GM23338 (cell line): ENCODE results near the gene BRSK1. TPM values are rescaled to one million over a fixed set of nuclear protein-coding genes. Genes with fewer than 3 reads are reported as not detected.

ENCODE experiments used
- EZH2 ChIP-seq: fragments of 200-600 bp; sonication (generic); IDR thresholded peaks from one replicate; pipeline ENCODE4 v1.8.0; 2017; ENCODE audit warnings: antibody characterized with exemption, mild to moderate bottlenecking, low read depth; ENCODE audit not compliant: unreplicated experiment
- POLR2AphosphoS5 ChIP-seq: IDR thresholded peaks from 2 replicates; pipeline ENCODE4 v1.6.1; 2016; ENCODE audit warnings: antibody characterized with exemption, low read depth
- ZNF114 ChIP-seq: fragments of 250-450 bp; sonication (Bioruptor Pico); IDR thresholded peaks from 2 replicates; pipeline ENCODE4 v1.5.0; 2020; ENCODE audit warnings: mild to moderate bottlenecking, moderate library complexity
- ZNF331 ChIP-seq: fragments of 250-450 bp; sonication (Bioruptor Pico); IDR thresholded peaks from 2 replicates; pipeline ENCODE4 v1.5.0; 2020; ENCODE audit warnings: low read depth, mild to moderate bottlenecking, moderate library complexity
- ZNF462 ChIP-seq: fragments of 250-450 bp; sonication (Bioruptor Pico); IDR thresholded peaks from 2 replicates; pipeline ENCODE4 v1.5.0; 2020; ENCODE audit warnings: mild to moderate bottlenecking, moderate library complexity
- microRNA-seq: library from miRNA; unstranded; fragments of <30 nt; microRNA quantifications from one replicate; pipeline ENCODE4, GENCODE V29; 2017
- polyA plus RNA-seq: library from polyadenylated mRNA; unstranded; fragments of >200 nt; fragmentation: Nextera tagmentation; extraction: Ambion mirVana; gene quantifications from 2 replicates; pipeline ENCODE4 v1.2.1, GENCODE V29; 2016
- small RNA-seq: library from RNA; depleted of rRNA; stranded (forward); fragments of <200 nt; gene quantifications from one replicate; pipeline ENCODE3, GENCODE V24; 2014; ENCODE audit warnings: low replicate concordance
- total RNA-seq: library from RNA; depleted of rRNA; stranded (reverse); fragments of >200 nt; shearing (Covaris generic); gene quantifications from 2 replicates; pipeline ENCODE4 v1.2.3, GENCODE V29; 2014; rRNA removed

The BRSK1 gene
- total and polyA plus RNA-seq, 2 experiments from 2014 or later: 2.3 to 17.2 TPM

GRCh38 chr19:55360902-55361301, 77.1 kb downstream of the BRSK1 start (continued):
- TF ChIP-seq ZNF462 (no peak), POLR2AphosphoS5 (no peak), EZH2 (no peak), ZNF114 (CRISPR knock-in tag) (no peak), ZNF331 (no peak)

Small RNA genes within 50 kb of the gene (microRNA-seq; reads per million reads assigned to microRNA genes)
- not detected for gene MIR6802
- gene MIR6803: 0.66 reads per million

Small RNA genes within 50 kb of the gene (small RNA-seq; reads per million reads assigned to genes)
- not detected for gene MIR6802
- not detected for gene MIR6803

Other genes with a start within 250 kb of the BRSK1 start
- 0.17 TPM in 1 of 2 replicates, not detected in the other for gene GP6, start 245.7 kb upstream of the BRSK1 start, total RNA-seq
- 1.3 TPM in 2 replicates for gene GP6, start 245.7 kb upstream of the BRSK1 start, polyA plus RNA-seq
- gene RDH13, start 220.8 kb upstream of the BRSK1 start, total RNA-seq: 32.3 and 36.5 TPM in 2 replicates
- gene RDH13, start 220.8 kb upstream of the BRSK1 start, polyA plus RNA-seq: 23.0 and 28.0 TPM in 2 replicates
- 40.6 and 47.5 TPM in 2 replicates for gene EPS8L1, start 208.1 kb upstream of the BRSK1 start, total RNA-seq
- gene EPS8L1, start 208.1 kb upstream of the BRSK1 start, polyA plus RNA-seq: 51.2 and 61.3 TPM in 2 replicates
- 57.4 and 83.9 TPM in 2 replicates for gene PPP1R12C, start 166.4 kb upstream of the BRSK1 start, total RNA-seq
- gene PPP1R12C, start 166.4 kb upstream of the BRSK1 start, polyA plus RNA-seq: 33.2 and 33.3 TPM in 2 replicates
- 51.4 and 59.3 TPM in 2 replicates for gene TNNT1, start 134.8 kb upstream of the BRSK1 start, total RNA-seq
- gene TNNT1, start 134.8 kb upstream of the BRSK1 start, polyA plus RNA-seq: 139 and 150 TPM in 2 replicates
- 21.5 and 27.9 TPM in 2 replicates for gene TNNI3, start 126.3 kb upstream of the BRSK1 start, total RNA-seq
- gene TNNI3, start 126.3 kb upstream of the BRSK1 start, polyA plus RNA-seq: 150 and 153 TPM in 2 replicates
- 5.6 and 8.5 TPM in 2 replicates for gene DNAAF3, start 117.4 kb upstream of the BRSK1 start, total RNA-seq
- gene DNAAF3, start 117.4 kb upstream of the BRSK1 start, polyA plus RNA-seq: 8.8 and 9.0 TPM in 2 replicates
- 0.54 and 2.1 TPM in 2 replicates for gene SYT5, start 103.7 kb upstream of the BRSK1 start, total RNA-seq
- 4.0 and 4.7 TPM in 2 replicates for gene SYT5, start 103.7 kb upstream of the BRSK1 start, polyA plus RNA-seq
- gene PTPRH, start 74.5 kb upstream of the BRSK1 start, total RNA-seq: 0.12 and 2.1 TPM in 2 replicates
- 0.12 and 0.16 TPM in 2 replicates for gene PTPRH, start 74.5 kb upstream of the BRSK1 start, polyA plus RNA-seq
- gene TMEM86B, start 55.2 kb upstream of the BRSK1 start, total RNA-seq: 2.9 and 3.2 TPM in 2 replicates
- 1.1 and 1.7 TPM in 2 replicates for gene TMEM86B, start 55.2 kb upstream of the BRSK1 start, polyA plus RNA-seq
- 62.5 and 70.8 TPM in 2 replicates for gene PPP6R1, start 25.0 kb upstream of the BRSK1 start, total RNA-seq
- 22.2 and 24.9 TPM in 2 replicates for gene PPP6R1, start 25.0 kb upstream of the BRSK1 start, polyA plus RNA-seq
- gene HSPBP1, start 3.9 kb upstream of the BRSK1 start, total RNA-seq: 91.0 and 91.1 TPM in 2 replicates
- gene HSPBP1, start 3.9 kb upstream of the BRSK1 start, polyA plus RNA-seq: 81.9 and 83.6 TPM in 2 replicates
- not detected in 2 replicates for gene TMEM150B, start 41.3 kb downstream of the BRSK1 start, total RNA-seq
- gene TMEM150B, start 41.3 kb downstream of the BRSK1 start, polyA plus RNA-seq: 0.29 and 0.40 TPM in 2 replicates
- 34.3 and 43.2 TPM in 2 replicates for gene KMT5C, start 55.9 kb downstream of the BRSK1 start, total RNA-seq
- gene KMT5C, start 55.9 kb downstream of the BRSK1 start, polyA plus RNA-seq: 12.9 and 14.2 TPM in 2 replicates
- 2.7 and 2.9 TPM in 2 replicates for gene COX6B2, start 70.7 kb downstream of the BRSK1 start, total RNA-seq
- gene COX6B2, start 70.7 kb downstream of the BRSK1 start, polyA plus RNA-seq: 5.3 and 5.7 TPM in 2 replicates
- not detected in 2 replicates for gene GARIN5B, start 79.3 kb downstream of the BRSK1 start, total RNA-seq
- gene GARIN5B, start 79.3 kb downstream of the BRSK1 start, polyA plus RNA-seq: not detected in 2 replicates
- gene IL11, start 86.5 kb downstream of the BRSK1 start, total RNA-seq: 1.1 and 2.2 TPM in 2 replicates
- gene IL11, start 86.5 kb downstream of the BRSK1 start, polyA plus RNA-seq: 0.58 and 1.7 TPM in 2 replicates
- gene TMEM190, start 92.8 kb downstream of the BRSK1 start, total RNA-seq: not detected in 2 replicates
- 4.2 and 4.8 TPM in 2 replicates for gene TMEM190, start 92.8 kb downstream of the BRSK1 start, polyA plus RNA-seq
- gene TMEM238, start 100.3 kb downstream of the BRSK1 start, total RNA-seq: 4.1 and 7.5 TPM in 2 replicates
- 0.55 and 0.59 TPM in 2 replicates for gene TMEM238, start 100.3 kb downstream of the BRSK1 start, polyA plus RNA-seq
- 463 and 737 TPM in 2 replicates for gene RPL28, start 101.9 kb downstream of the BRSK1 start, total RNA-seq
- 1,528 and 1,802 TPM in 2 replicates for gene RPL28, start 101.9 kb downstream of the BRSK1 start, polyA plus RNA-seq
- 363 and 469 TPM in 2 replicates for gene UBE2S, start 123.8 kb downstream of the BRSK1 start, total RNA-seq
- gene UBE2S, start 123.8 kb downstream of the BRSK1 start, polyA plus RNA-seq: 523 and 533 TPM in 2 replicates
- 1.4 and 1.6 TPM in 2 replicates for gene SHISA7, start 159.3 kb downstream of the BRSK1 start, total RNA-seq
- gene SHISA7, start 159.3 kb downstream of the BRSK1 start, polyA plus RNA-seq: 0.32 and 0.37 TPM in 2 replicates
- 82.1 and 85.2 TPM in 2 replicates for gene ISOC2, start 177.6 kb downstream of the BRSK1 start, total RNA-seq
- gene ISOC2, start 177.6 kb downstream of the BRSK1 start, polyA plus RNA-seq: 62.6 and 76.5 TPM in 2 replicates
- gene C19orf85, start 180.8 kb downstream of the BRSK1 start, total RNA-seq: 0.85 and 1.7 TPM in 2 replicates
- 2.1 and 3.4 TPM in 2 replicates for gene C19orf85, start 180.8 kb downstream of the BRSK1 start, polyA plus RNA-seq
- gene ZNF628, start 192.6 kb downstream of the BRSK1 start, total RNA-seq: 10.7 and 12.7 TPM in 2 replicates
- gene ZNF628, start 192.6 kb downstream of the BRSK1 start, polyA plus RNA-seq: 3.9 and 4.9 TPM in 2 replicates
- 25.4 and 27.8 TPM in 2 replicates for gene NAT14, start 201.2 kb downstream of the BRSK1 start, total RNA-seq
- gene NAT14, start 201.2 kb downstream of the BRSK1 start, polyA plus RNA-seq: 39.6 and 45.5 TPM in 2 replicates
- gene SSC5D, start 204.4 kb downstream of the BRSK1 start, total RNA-seq: 0.69 and 1.2 TPM in 2 replicates
- gene SSC5D, start 204.4 kb downstream of the BRSK1 start, polyA plus RNA-seq: 0.14 and 0.23 TPM in 2 replicates